ENCODE measurements around the gene FAM9C. TPM values are rescaled to one million over a fixed set of nuclear protein-coding genes. Genes with fewer than 3 reads are reported as not detected.
A peak's percentile ranks its signal among the peaks of the same experiment; 100 is the strongest.

FAM9C gene
- total and polyA plus RNA-seq, 3 donors from 2014 or later: 2.8 to 9.5 (median 4.7) TPM

- no peak overlapping the region for H3K4me3 ChIP-seq
- no peak overlapping the region for H3K27ac ChIP-seq
- no peaks in the 10 kb centered on the region for H3K9me3 ChIP-seq
- no peak for TF ChIP-seq POLR2A (IDR thresholded peaks at IDR 0.05)
- TF ChIP-seq CTCF (IDR thresholded peaks at IDR 0.05): no peak
- H3K36me3 ChIP-seq (ENCODE audit: low read depth, missing control alignments): no peaks in the 10 kb centered on the region
- no peaks in the 10 kb centered on the region for H3K27me3 ChIP-seq
- intact Hi-C loops (cut with DNase I; ENCODE audit: low total_unique reads): no loop called here
- peak; percentile 55 for DNase-seq
- H3K4me1 ChIP-seq: no peaks in the 10 kb centered on the region
- 30 to 56% methylated on average over 6 of the region's 6 CpGs for WGBS, 2 donors
These were observed 15.4 kb downstream of the FAM9C start for GRCh38 chrX:13028871-13029636.

GRCh38 chrX:13026877-13027652 is 17.4 kb downstream of the FAM9C start:
- intact Hi-C loops (cut with DNase I; ENCODE audit: low total_unique reads): no loop called here
- DNase-seq: no peak
- no peaks in the 10 kb centered on the region for H3K9me3 ChIP-seq
- H3K4me3 ChIP-seq: no peak overlapping the region
- no peaks in the 10 kb centered on the region for H3K4me1 ChIP-seq
- 89 to 92% methylated on average over 7 to 8 of the region's 8 CpGs for WGBS, 2 donors
- H3K36me3 ChIP-seq (ENCODE audit: low read depth, missing control alignments): no peaks in the 10 kb centered on the region
- H3K27me3 ChIP-seq: no peaks in the 10 kb centered on the region
- no peak overlapping the region for H3K27ac ChIP-seq
- TF ChIP-seq CTCF (IDR thresholded peaks at IDR 0.05): no peak
- no peak for TF ChIP-seq POLR2A (IDR thresholded peaks at IDR 0.05)

GRCh38 chrX:13024986-13025385 is 19.4 kb downstream of the FAM9C start:
- Histone ChIP-seq H3K27ac (no peak overlapping the region), H3K4me3 (no peak overlapping the region), H3K36me3 (ENCODE audit: low read depth, missing control alignments) (no peaks in the 10 kb centered on the region), H3K27me3 (no peaks in the 10 kb centered on the region), H3K9me3 (no peaks in the 10 kb centered on the region), H3K4me1 (no peaks in the 10 kb centered on the region)
- TF ChIP-seq CTCF (IDR thresholded peaks at IDR 0.05) (no peak), POLR2A (IDR thresholded peaks at IDR 0.05) (no peak)
- WGBS, 2 donors: 50 to 67% methylated on average over 2 to 3 of the region's 3 CpGs
- intact Hi-C loops (cut with DNase I; ENCODE audit: low total_unique reads): no loop called here
- DNase-seq: no peak

GRCh38 chrX:13023979-13024378 is 20.4 kb downstream of the FAM9C start:
- Histone ChIP-seq H3K27ac (no peak overlapping the region), H3K36me3 (ENCODE audit: low read depth, missing control alignments) (no peaks in the 10 kb centered on the region), H3K27me3 (no peaks in the 10 kb centered on the region), H3K4me1 (no peaks in the 10 kb centered on the region), H3K4me3 (no peak overlapping the region), H3K9me3 (no peaks in the 10 kb centered on the region)
- intact Hi-C loops (cut with DNase I; ENCODE audit: low total_unique reads): no loop called here
- DNase-seq: no peak
- TF ChIP-seq CTCF (IDR thresholded peaks at IDR 0.05): no peak
- no peak for TF ChIP-seq POLR2A (IDR thresholded peaks at IDR 0.05)
- 30 to 45% methylated on average over 4 of the region's 4 CpGs for WGBS, 2 donors

All from testis (tissue), 3 donors.